Mucosa of rectum (tissue), 2 donors: ENCODE data around the gene RPS6KC1.

Experiments
- H3K27ac ChIP-seq, 2 donors: one replicate each; pipeline ENCODE4 v1.7.0; 2013; ENCODE audit warnings: inconsistent platforms in 2 of 2, low read depth in 2 of 2, low read length in 2 of 2
- H3K27me3 ChIP-seq, 2 donors: one replicate each; pipeline ENCODE4 v1.7.0; 2013; ENCODE audit warnings: low read length in 2 of 2; ENCODE audit not compliant: control insufficient read depth in 2 of 2, insufficient read depth in 2 of 2
- H3K36me3 ChIP-seq, 2 donors: one replicate each; pipeline ENCODE4 v1.7.0; 2013; ENCODE audit warnings: low read length in 2 of 2; ENCODE audit not compliant: control insufficient read depth in 2 of 2, insufficient read depth in 2 of 2
- H3K4me1 ChIP-seq, 2 donors: one replicate each; pipeline ENCODE4 v1.7.0; 2013; ENCODE audit warnings: low read length in 2 of 2, mild to moderate bottlenecking in 1 of 2; ENCODE audit not compliant: control insufficient read depth in 2 of 2, insufficient read depth in 2 of 2
- H3K4me3 ChIP-seq, 2 donors: one replicate each; pipeline ENCODE4 v1.7.0; 2013; ENCODE audit warnings: low read length in 2 of 2
- H3K9ac ChIP-seq, 2 donors: one replicate each; pipeline ENCODE4 v1.7.0; 2013; ENCODE audit warnings: low read length in 2 of 2, low read depth in 1 of 2, mild to moderate bottlenecking in 1 of 2
- H3K9me3 ChIP-seq, 2 donors: one replicate each; pipeline ENCODE4 v1.7.0; 2013; ENCODE audit warnings: low read length in 2 of 2; ENCODE audit not compliant: control insufficient read depth in 2 of 2
- donor health status: healthy.
- donor health status: Normal muscosa, but diverticular disease.

RPS6KC1 gene

GRCh38 chr1:213320191-213320870 lies 269.3 kb downstream of the RPS6KC1 start:
- H3K9ac ChIP-seq, result no peak overlapping the region
- no peaks in the 10 kb centered on the region for H3K4me1 ChIP-seq
- H3K27ac ChIP-seq, result no peak overlapping the region
- no peak overlapping the region for H3K4me3 ChIP-seq
- H3K36me3 ChIP-seq, result no peaks in the 10 kb centered on the region
- no peaks in the 10 kb centered on the region for H3K9me3 ChIP-seq
- H3K27me3 ChIP-seq, result no peaks in the 10 kb centered on the region
